Panc1 (cell line): ENCODE measurements around the gene TWSG1. TPM values are rescaled to one million over a fixed set of nuclear protein-coding genes. Genes with fewer than 3 reads are reported as not detected.

Experiments
- ATAC-seq: fragments of 200-7000 bp; cut with Tn5 transposase; 2 replicates; pipeline ENCODE4 v1.9.1; 2020; ENCODE audit warnings: mild to moderate bottlenecking, moderate library complexity
- BruUV-seq: library from RNA; stranded (reverse); fragments of 400-500 nt; replicated peaks from 2 replicates; lab custom pipeline; 2021; lab: Mats Ljungman, UMichigan
- CTCF ChIA-PET: fragments of 300-600 bp; sonication (Branson Sonifier 250); formaldehyde crosslinking; loops from one replicate; lab custom pipeline; 2022; ENCODE audit warnings: antibody characterized with exemption; lab: Charles Lee
- POLR2A ChIA-PET: fragments of 300-600 bp; sonication (Branson Sonifier 250); formaldehyde crosslinking; loops from one replicate; lab custom pipeline; 2022; ENCODE audit warnings: antibody characterized with exemption; lab: Charles Lee
- DNase-seq: peaks from one replicate; pipeline ENCODE4 v3.0.0-alpha.2; 2010; ENCODE audit warnings: low read depth, low spot score
- H3K27ac ChIP-seq: 2 replicates; pipeline ENCODE4 v1.5.1; 2011; ENCODE audit warnings: mild to moderate bottlenecking, low read length, inconsistent platforms
- H3K27me3 ChIP-seq: fragments of 200-500 bp; sonication (Bioruptor generic); 2 replicates; pipeline ENCODE4 v1.6.0; 2014; ENCODE audit warnings: low read length, inconsistent platforms; ENCODE audit not compliant: control insufficient read depth, insufficient read depth
- H3K36me3 ChIP-seq: fragments of 200-500 bp; sonication (Bioruptor generic); 2 replicates; pipeline ENCODE4 v1.5.1; 2014; ENCODE audit warnings: inconsistent platforms, mild to moderate bottlenecking, low read length, moderate library complexity; ENCODE audit not compliant: control insufficient read depth, insufficient read depth
- H3K4me1 ChIP-seq: 2 replicates; pipeline ENCODE4 v1.5.1; 2011; ENCODE audit warnings: inconsistent platforms, mild to moderate bottlenecking, low read length, moderate library complexity; ENCODE audit not compliant: control insufficient read depth, insufficient read depth
- H3K4me3 ChIP-seq, 2 experiments: 2 replicates each; pipeline ENCODE4 v1.5.1; 2011 to 2012; ENCODE audit warnings: low read depth in 2 of 2, low read length in 2 of 2, mild to moderate bottlenecking in 2 of 2, inconsistent platforms in 1 of 2, moderate library complexity in 1 of 2
- H3K9me3 ChIP-seq: fragments of 200-500 bp; sonication (Bioruptor generic); 2 replicates; pipeline ENCODE4 v1.5.1; 2014; ENCODE audit warnings: low read depth, mild to moderate bottlenecking, inconsistent platforms, low read length, moderate library complexity; ENCODE audit not compliant: control insufficient read depth, insufficient read depth
- CTCF ChIP-seq: fragments of 450-650 bp; IDR thresholded peaks from 2 replicates; pipeline ENCODE4 v1.5.1; 2017; ENCODE audit warnings: mild to moderate bottlenecking
- POLR2AphosphoS5 ChIP-seq: IDR thresholded peaks from 2 replicates; pipeline ENCODE4 v1.6.1; 2012; ENCODE audit warnings: mild to moderate bottlenecking, low read depth, low read length, moderate library complexity
- REST ChIP-seq, 2 experiments: IDR thresholded peaks; 2 replicates each; pipeline ENCODE4 v1.6.1; 2011 to 2012; ENCODE audit warnings: low read depth in 2 of 2, control low read depth in 1 of 2, low read length in 1 of 2, mild to moderate bottlenecking in 1 of 2, moderate library complexity in 1 of 2; ENCODE audit not compliant: insufficient read depth in 1 of 2
- SIN3A ChIP-seq: IDR thresholded peaks from 2 replicates; pipeline ENCODE4 v1.6.1; 2012; ENCODE audit warnings: low read depth, mild to moderate bottlenecking, low read length, moderate library complexity, borderline replicate concordance; ENCODE audit not compliant: insufficient read depth
- TCF7L2 ChIP-seq: IDR thresholded peaks from 2 replicates; pipeline ENCODE4 v1.6.1; 2011; ENCODE audit warnings: mild to moderate bottlenecking, low read depth, low read length, inconsistent platforms
- in situ Hi-C: cut with HindIII; loops from 2 replicates; pipeline ENCODE4 v1.10.0; 2016; ENCODE audit warnings: low sequenced_read_pairs, low pct_unique_long_range_greater_than_20kb
- intact Hi-C: fragments of 100-400 bp; cut with micrococcal nuclease; formaldehyde crosslinking; loops from one replicate; pipeline ENCODE4 v1.10.0; 2022; ENCODE audit not compliant: unreplicated experiment
- total RNA-seq: library from RNA; stranded (reverse); gene quantifications from one replicate; pipeline ENCODE4 v1.2.1, GENCODE V29; 2021; ENCODE audit not compliant: unreplicated experiment

The TWSG1 gene
- total RNA-seq, 1 experiment from 2014 or later: 54.1 TPM

GRCh38 chr18:9434122-9434701 lies 99.6 kb downstream of the TWSG1 start:
- Histone ChIP-seq H3K36me3 (no peaks in the 10 kb centered on the region), H3K27ac (no peak overlapping the region), H3K4me3 (no peak overlapping the region), H3K27me3 (no peaks in the 10 kb centered on the region), H3K9me3 (no peaks in the 10 kb centered on the region), H3K4me1 (no peaks in the 10 kb centered on the region)
- CTCF ChIA-PET: no interaction called here
- TF ChIP-seq POLR2AphosphoS5: no peak
- no peak for TF ChIP-seq SIN3A
- TF ChIP-seq TCF7L2: no peak
- no peak for TF ChIP-seq REST (IDR thresholded peaks at IDR 0.05; ENCODE audit: insufficient read depth in 1 of 2, low read depth in 2 of 2, low read length in 1 of 2)
- TF ChIP-seq CTCF: no peak
- in situ Hi-C loops: no loop called here
- intact Hi-C loops: no loop called here
- no TSS peak for BruUV-seq
- POLR2A ChIA-PET: no interaction called here
- no peak for ATAC-seq
- DNase-seq: no peak

GRCh38 chr18:9435041-9435440 lies 100.5 kb downstream of the TWSG1 start:
- H3K27me3 ChIP-seq: no peaks in the 10 kb centered on the region
- H3K4me1 ChIP-seq: no peaks in the 10 kb centered on the region
- ChIA-PET CTCF (interaction anchor here (0.6 kb wide), 1 partner anchor 160 kb away, joined by 3 read pairs; no protein-coding TSS in a partner anchor), POLR2A (no interaction called here)
- no peaks in the 10 kb centered on the region for H3K9me3 ChIP-seq
- no peaks in the 10 kb centered on the region for H3K36me3 ChIP-seq
- in situ Hi-C loops (no loop called here), intact Hi-C loops (no loop called here)
- H3K27ac ChIP-seq: no peak overlapping the region
- TF ChIP-seq SIN3A: no peak
- TF ChIP-seq CTCF: no peak
- no peak for TF ChIP-seq POLR2AphosphoS5
- no peak for TF ChIP-seq REST (IDR thresholded peaks at IDR 0.05; ENCODE audit: insufficient read depth in 1 of 2, low read depth in 2 of 2, low read length in 1 of 2)
- no peak for TF ChIP-seq TCF7L2
- no TSS peak for BruUV-seq
- no peak for ATAC-seq
- no peak overlapping the region for H3K4me3 ChIP-seq
- DNase-seq: no peak
